IMR-90 (cell line): ENCODE results near the gene TSEN54. TPM values are rescaled to one million over a fixed set of nuclear protein-coding genes. Genes with fewer than 3 reads are reported as not detected.

Source experiments
- ATAC-seq: fragments of 200-7000 bp; cut with Tn5 transposase; 2 replicates; pipeline ENCODE4 v1.9.1; 2020; ENCODE audit warnings: low read depth, mild to moderate bottlenecking, moderate library complexity
- BruUV-seq: library from RNA; stranded (reverse); fragments of 400-500 nt; replicated peaks from 2 replicates; lab custom pipeline; 2021; lab: Mats Ljungman, UMichigan
- CTCF ChIA-PET: fragments of 300-600 bp; formaldehyde crosslinking; extraction: SDS; loops from one replicate; lab custom pipeline; 2021; ENCODE audit warnings: antibody characterized with exemption; lab: Yijun Ruan, JAX
- POLR2A ChIA-PET: fragments of 300-600 bp; sonication (Branson Sonifier 250); formaldehyde crosslinking; loops from one replicate; lab custom pipeline; 2022; ENCODE audit warnings: antibody characterized with exemption; ENCODE audit not compliant: unreplicated experiment; lab: Charles Lee
- DNase-seq: peaks from one replicate; pipeline ENCODE4 v3.0.0; 2013
- H2AFZ ChIP-seq: replicated peaks from 2 replicates; pipeline ENCODE3; 2013; ENCODE audit warnings: low read length, mild to moderate bottlenecking; ENCODE audit not compliant: poor library complexity
- H2AK5ac ChIP-seq: 2 replicates; pipeline ENCODE4 v1.6.1; 2013; ENCODE audit warnings: low read depth, low read length, inconsistent platforms
- H2AK9ac ChIP-seq: replicated peaks from 2 replicates; pipeline ENCODE3; 2013; ENCODE audit warnings: mild to moderate bottlenecking, low read depth, low read length, moderate library complexity; ENCODE audit not compliant: poor library complexity
- H2BK120ac ChIP-seq: 2 replicates; pipeline ENCODE4 v1.6.1; 2013; ENCODE audit warnings: low read depth, low read length, inconsistent platforms
- H2BK15ac ChIP-seq: 3 replicates; pipeline ENCODE4 v1.6.1; 2013; ENCODE audit warnings: low read depth, low read length, inconsistent platforms
- H2BK20ac ChIP-seq: 2 replicates; pipeline ENCODE4 v1.6.1; 2013; ENCODE audit warnings: low read depth, mild to moderate bottlenecking, inconsistent platforms, low read length, moderate library complexity
- H2BK5ac ChIP-seq: 2 replicates; pipeline ENCODE4 v1.6.1; 2013; ENCODE audit warnings: mild to moderate bottlenecking, low read depth, low read length, inconsistent platforms; ENCODE audit not compliant: poor library complexity, severe bottlenecking
- H3K14ac ChIP-seq: replicated peaks from 2 replicates; pipeline ENCODE4 v1.6.1; 2013; ENCODE audit warnings: low read depth, low read length, inconsistent platforms
- H3K18ac ChIP-seq: 2 replicates; pipeline ENCODE4 v1.6.1; 2013; ENCODE audit warnings: low read depth, low read length, control low read depth
- H3K23ac ChIP-seq: 2 replicates; pipeline ENCODE4 v1.6.1; 2013; ENCODE audit warnings: low read depth, low read length, inconsistent platforms
- H3K27ac ChIP-seq: 2 replicates; pipeline ENCODE4 v1.5.1; 2013; ENCODE audit warnings: mild to moderate bottlenecking, control low read depth, low read length; ENCODE audit not compliant: insufficient read depth
- H3K27me3 ChIP-seq: 2 replicates; pipeline ENCODE4 v1.6.1; 2013; ENCODE audit warnings: low read length; ENCODE audit not compliant: control insufficient read depth, insufficient read depth
- H3K36me3 ChIP-seq: 2 replicates; pipeline ENCODE4 v1.6.1; 2013; ENCODE audit warnings: low read length, mixed read lengths; ENCODE audit not compliant: control insufficient read depth, insufficient read depth
- H3K4ac ChIP-seq: 2 replicates; pipeline ENCODE4 v1.6.1; 2013; ENCODE audit warnings: low read depth, low read length, inconsistent platforms
- H3K4me1 ChIP-seq: 2 replicates; pipeline ENCODE4 v1.6.1; 2013; ENCODE audit warnings: low read length, mixed read lengths; ENCODE audit not compliant: control insufficient read depth, insufficient read depth
- H3K4me2 ChIP-seq: 2 replicates; pipeline ENCODE4 v1.6.1; 2013; ENCODE audit warnings: low read depth, mild to moderate bottlenecking, control low read depth, low read length, moderate library complexity
- H3K4me3 ChIP-seq: 2 replicates; pipeline ENCODE4 v1.5.1; 2013; ENCODE audit warnings: low read depth, mild to moderate bottlenecking, control low read depth, low read length, moderate library complexity; ENCODE audit not compliant: insufficient read depth
- H3K56ac ChIP-seq: 2 replicates; pipeline ENCODE4 v1.6.1; 2013; ENCODE audit warnings: low read length, inconsistent platforms; ENCODE audit not compliant: insufficient read depth; ENCODE audit errors: extremely low read depth
- H3K79me1 ChIP-seq, 2 experiments: 2 replicates each; pipeline ENCODE4 v1.6.1; 2013; ENCODE audit warnings: low read length in 2 of 2, inconsistent platforms in 1 of 2, low read depth in 1 of 2
- H3K9ac ChIP-seq: 2 replicates; pipeline ENCODE4 v1.6.1; 2013; ENCODE audit warnings: low read depth, low read length, control low read depth
- H3K9me1 ChIP-seq: 2 replicates; pipeline ENCODE4 v1.6.1; 2013; ENCODE audit warnings: low read length, inconsistent platforms; ENCODE audit not compliant: insufficient read depth
- H3K9me3 ChIP-seq: 2 replicates; pipeline ENCODE4 v1.6.1; 2013; ENCODE audit warnings: low read length; ENCODE audit not compliant: control insufficient read depth, insufficient read depth
- H4K20me1 ChIP-seq: 2 replicates; pipeline ENCODE4 v1.6.1; 2013; ENCODE audit warnings: low read length, inconsistent platforms; ENCODE audit not compliant: insufficient read depth
- H4K5ac ChIP-seq: 2 replicates; pipeline ENCODE4 v1.6.1; 2013; ENCODE audit warnings: mild to moderate bottlenecking, low read depth, low read length, control low read depth
- H4K8ac ChIP-seq, 2 experiments: 2 replicates each; pipeline ENCODE4 v1.6.1; 2013; ENCODE audit warnings: low read depth in 2 of 2, low read length in 2 of 2, control low read depth in 1 of 2, inconsistent platforms in 1 of 2
- H4K91ac ChIP-seq: 2 replicates; pipeline ENCODE4 v1.6.1; 2013; ENCODE audit warnings: low read depth, low read length, inconsistent platforms; ENCODE audit not compliant: insufficient read depth
- CTCF ChIP-seq: conservative IDR thresholded peaks from 2 replicates; pipeline ENCODE4 v1.5.1; 2012; ENCODE audit warnings: mild to moderate bottlenecking, low read depth, low read length, improper control_type of control experiment
- FOS ChIP-seq: fragments of 150-350 bp; IDR thresholded peaks from 2 replicates; pipeline ENCODE4 v1.6.1; 2016; ENCODE audit warnings: low read depth, low read length
- MAFK ChIP-seq: IDR thresholded peaks from 2 replicates; pipeline ENCODE4 v1.6.1; 2012; ENCODE audit warnings: low read depth, low read length, improper control_type of control experiment
- MAZ ChIP-seq: IDR thresholded peaks from 2 replicates; pipeline ENCODE4 v1.6.1; 2012; ENCODE audit warnings: low read depth, mild to moderate bottlenecking, low read length, improper control_type of control experiment, moderate library complexity, borderline replicate concordance
- MXI1 ChIP-seq: IDR thresholded peaks from 2 replicates; pipeline ENCODE4 v1.6.1; 2012; ENCODE audit warnings: low read depth, mild to moderate bottlenecking, low read length, moderate library complexity, borderline replicate concordance
- NFE2L2 ChIP-seq: fragments of 150-350 bp; IDR thresholded peaks from 2 replicates; pipeline ENCODE4 v1.6.1; 2016; ENCODE audit warnings: low read depth, mild to moderate bottlenecking, low read length
- POLR2A ChIP-seq: IDR thresholded peaks from 2 replicates; pipeline ENCODE4 v1.6.1; 2012; ENCODE audit warnings: mild to moderate bottlenecking, low read depth, low read length
- RAD21 ChIP-seq: IDR thresholded peaks from 2 replicates; pipeline ENCODE4 v1.6.1; 2012; ENCODE audit warnings: low read length, improper control_type of control experiment
- RFX5 ChIP-seq: IDR thresholded peaks from 2 replicates; pipeline ENCODE4 v1.8.0; 2012; ENCODE audit warnings: low read depth, mild to moderate bottlenecking, low read length, moderate library complexity
- SMC3 ChIP-seq: fragments of 150-350 bp; IDR thresholded peaks from 2 replicates; pipeline ENCODE4 v1.6.1; 2016; ENCODE audit warnings: low read depth, mild to moderate bottlenecking, antibody characterized with exemption, low read length, moderate library complexity
- WGBS, 2 experiments: methylation state at CpG; one replicate each; pipeline versions ENCODE4 v1.1.5 to v1.1.7; 2013; ENCODE audit warnings: missing lambda C conversion rate in 2 of 2; ENCODE audit not compliant: insufficient read length in 1 of 2; ENCODE audit errors: extremely low coverage in 2 of 2; 5-methylcytosine and 5-hydroxymethylcytosine counted together
- dilution Hi-C: fragments of 300-500 bp; cut with HindIII; formaldehyde crosslinking; loops from one replicate; pipeline ENCODE4 v1.14.3; 2018; ENCODE audit warnings: low sequenced_read_pairs; ENCODE audit not compliant: unreplicated experiment
- in situ Hi-C: fragments of 300-500 bp; cut with MboI; formaldehyde crosslinking; loops from 3 replicates; pipeline ENCODE4 v1.14.3; 2019; ENCODE audit warnings: low sequenced_read_pairs, inconsistent platforms, mixed read lengths
- intact Hi-C: fragments of 100-400 bp; cut with micrococcal nuclease; formaldehyde crosslinking; loops from 2 replicates; pipeline ENCODE4 v1.10.0; 2022
- polyA plus RNA-seq, 3 experiments: library from polyadenylated mRNA; depleted of rRNA; stranded (reverse); fragments of >200 nt; gene quantifications; 2 replicates each; pipeline ENCODE4 v1.2.3, GENCODE V29; 2012; ENCODE audit warnings: low replicate concordance in 1 of 3
- total RNA-seq: library from RNA; depleted of rRNA; stranded (reverse); fragments of >200 nt; gene quantifications from 2 replicates; pipeline ENCODE4 v1.2.3, GENCODE V29; 2012

TSEN54 gene
- total and polyA plus RNA-seq, 2 of the 4 experiments (the other 2 are of a cell fraction): 7.2 to 14.9 TPM

GRCh38 chr17:75557075-75557851 lies 40.9 kb downstream of the TSEN54 start:
- no peaks in the 10 kb centered on the region for H4K20me1 ChIP-seq
- 0 out of 2 replicates have a peak, but pooled peaks cover 3% of the 10 kb centered on the region for H3K9me1 ChIP-seq
- H3K14ac ChIP-seq: no peak overlapping the region
- H3K79me1 ChIP-seq: no peaks in the 10 kb centered on the region
- no peaks in the 10 kb centered on the region for H3K27me3 ChIP-seq
- ChIA-PET POLR2A (no interaction called here), CTCF (no interaction called here)
- intact Hi-C loops (no loop called here), dilution Hi-C loops (no loop called here), in situ Hi-C loops (no loop called here)
- H2AK5ac ChIP-seq: no peak overlapping the region
- no peak overlapping the region for H2AFZ ChIP-seq
- no peaks in the 10 kb centered on the region for H3K9me3 ChIP-seq
- H2BK20ac ChIP-seq: no peak overlapping the region
- no peak overlapping the region for H3K27ac ChIP-seq
- BruUV-seq: no TSS peak
- no peak overlapping the region for H4K91ac ChIP-seq
- H3K9ac ChIP-seq: no peak overlapping the region
- H3K23ac ChIP-seq: no peak overlapping the region
- no peak overlapping the region for H2BK15ac ChIP-seq
- no peaks in the 10 kb centered on the region for H3K36me3 ChIP-seq
- peak; percentile 17 for DNase-seq
- no peak overlapping the region for H3K4me2 ChIP-seq
- no peak overlapping the region for H3K18ac ChIP-seq
- TF ChIP-seq RAD21: no peak
- TF ChIP-seq POLR2A: no peak
- TF ChIP-seq FOS: no peak
- TF ChIP-seq MXI1: no peak
- no peak for TF ChIP-seq RFX5
- no peak for TF ChIP-seq MAZ
- no peak for TF ChIP-seq SMC3
- TF ChIP-seq CTCF: no peak
- no peak for TF ChIP-seq MAFK
- TF ChIP-seq NFE2L2: no peak
- H3K4me1 ChIP-seq: peaks cover 12% of the 10 kb centered on the region
- H4K5ac ChIP-seq: no peak overlapping the region
- no peak overlapping the region for H2AK9ac ChIP-seq
- H3K4ac ChIP-seq: no peak overlapping the region
- no peak overlapping the region for H2BK120ac ChIP-seq
- WGBS, 2 experiments: 64% methylated on average over 8 of the region's 15 CpGs; no CpG with 5 or more reads in 1 of the 2 experiments
- peak; percentile 35 for ATAC-seq
- no peak overlapping the region for H2BK5ac ChIP-seq
- H4K8ac ChIP-seq: no peak overlapping the region
- no peak overlapping the region for H3K4me3 ChIP-seq
- H3K56ac ChIP-seq: no peak overlapping the region
